HUDEP-2 (cell line): ENCODE data around the gene CCDC85C.
A peak's percentile ranks its signal among the peaks of the same experiment; 100 is the strongest.

Experiments used
- DNase-seq, 76 experiments: peaks; one replicate each; lab custom pipeline; 2025; ENCODE audit not compliant: unreplicated experiment in 76 of 76; lab: John Stamatoyannopoulos, UW

Gene CCDC85C

DNA sequence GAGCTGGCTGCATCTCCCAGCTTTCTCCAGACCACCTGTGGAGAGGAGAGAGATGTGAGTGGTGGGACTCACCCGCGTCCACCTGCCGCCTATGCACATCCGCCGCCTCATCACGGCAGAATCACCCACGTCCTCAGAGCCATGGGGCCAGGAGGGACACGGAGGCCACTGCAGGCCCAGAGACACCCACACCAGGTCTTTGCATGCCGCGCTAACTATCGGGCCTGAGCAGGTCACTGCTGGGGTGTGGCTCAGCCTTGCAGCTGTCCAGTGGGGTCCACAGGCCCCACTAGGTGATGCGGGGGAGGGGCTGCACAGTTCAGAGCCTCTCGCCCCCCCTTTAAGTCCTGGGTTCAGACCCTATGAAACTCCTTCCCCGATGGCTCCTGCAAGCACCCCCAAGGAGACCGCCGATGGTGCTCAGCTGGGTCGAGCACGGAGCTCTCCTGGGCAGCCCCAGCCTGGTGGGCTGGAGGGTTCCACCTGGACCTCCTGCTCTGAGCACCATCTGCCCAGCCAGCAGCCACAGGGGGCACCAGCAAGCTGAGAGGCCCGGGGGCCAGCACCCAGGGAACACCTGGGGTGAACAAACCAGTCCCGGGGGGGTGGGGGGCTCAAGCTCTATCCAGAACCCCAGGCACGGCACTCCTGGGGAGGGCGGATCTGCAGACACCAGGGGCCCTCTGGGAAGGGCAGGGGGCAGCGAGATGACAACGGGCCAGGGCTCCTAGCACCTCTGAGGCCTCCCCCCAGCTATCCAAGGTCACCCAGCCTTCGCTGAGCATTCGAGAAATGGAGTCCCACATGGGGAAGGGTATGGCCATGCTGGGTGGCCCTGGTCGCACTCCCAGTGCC is 88.5 kb downstream of the CCDC85C start:
- DNase-seq: no peak

DNA sequence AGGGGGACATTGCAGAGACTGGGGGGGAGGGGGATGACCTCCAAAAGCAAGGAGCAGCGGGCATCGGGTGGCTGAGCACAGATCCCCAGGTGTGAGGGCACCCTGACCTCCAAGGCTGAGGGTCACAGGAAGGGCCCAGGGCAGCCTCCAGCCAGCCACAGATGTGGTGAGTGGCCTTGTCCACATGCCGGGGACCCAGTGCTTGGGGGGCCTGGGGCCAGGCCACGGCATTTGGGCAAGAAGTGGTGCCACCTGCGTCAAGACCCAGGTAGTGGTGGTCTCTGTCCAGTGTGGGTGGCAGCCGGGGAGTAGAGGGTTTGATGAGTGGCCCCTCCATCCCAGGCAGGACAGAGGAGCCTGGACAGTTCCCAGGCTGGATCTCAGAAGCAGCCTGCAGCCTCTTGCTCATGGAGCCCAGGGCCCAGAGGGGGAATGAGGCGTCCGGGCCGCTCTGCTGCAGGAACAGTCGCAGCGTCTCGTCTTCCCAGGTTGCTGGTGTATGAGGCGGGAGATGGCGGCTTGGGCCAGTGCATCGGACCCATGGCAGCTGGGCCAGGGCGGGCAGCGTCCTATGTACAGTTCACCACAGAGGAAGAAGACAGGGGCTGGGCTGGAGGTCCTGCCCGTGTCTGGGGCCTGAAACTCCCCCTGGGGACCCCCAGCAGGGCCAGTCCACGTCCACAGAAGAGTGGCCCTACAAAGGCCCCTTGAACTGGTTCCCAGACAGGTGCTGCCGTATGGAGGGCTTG is 89.3 kb downstream of the CCDC85C start:
- no peak for DNase-seq

DNA sequence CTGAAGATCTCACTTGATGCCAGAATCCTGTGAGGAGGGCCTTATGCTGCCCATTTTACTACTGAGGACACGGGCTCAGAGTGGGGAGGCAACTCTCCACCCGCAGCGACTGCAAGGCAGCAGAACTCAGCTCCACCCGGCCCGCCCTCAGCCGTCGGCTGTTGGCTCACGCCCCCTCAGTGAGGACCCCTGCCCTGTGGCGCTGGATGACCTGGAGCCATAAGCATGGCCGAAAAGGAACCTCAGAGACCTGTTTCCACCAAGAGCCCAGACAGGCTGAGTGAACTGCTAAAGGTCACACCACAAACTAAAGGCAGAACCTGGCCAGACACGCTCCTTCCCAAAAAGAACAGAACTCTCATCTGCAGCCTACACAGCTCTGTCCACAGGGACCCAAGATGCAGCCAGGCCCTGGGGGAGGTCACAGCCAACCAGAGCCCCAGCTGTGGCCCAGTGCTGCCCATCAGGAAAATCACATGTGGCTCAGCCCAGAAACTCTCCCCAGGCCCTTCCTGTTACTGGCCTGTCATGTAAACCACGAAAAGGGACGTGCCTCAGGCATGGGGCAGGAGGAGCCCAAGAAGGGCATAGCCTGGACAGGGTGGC is 90.0 kb downstream of the CCDC85C start:
- DNase-seq: no peak

DNA sequence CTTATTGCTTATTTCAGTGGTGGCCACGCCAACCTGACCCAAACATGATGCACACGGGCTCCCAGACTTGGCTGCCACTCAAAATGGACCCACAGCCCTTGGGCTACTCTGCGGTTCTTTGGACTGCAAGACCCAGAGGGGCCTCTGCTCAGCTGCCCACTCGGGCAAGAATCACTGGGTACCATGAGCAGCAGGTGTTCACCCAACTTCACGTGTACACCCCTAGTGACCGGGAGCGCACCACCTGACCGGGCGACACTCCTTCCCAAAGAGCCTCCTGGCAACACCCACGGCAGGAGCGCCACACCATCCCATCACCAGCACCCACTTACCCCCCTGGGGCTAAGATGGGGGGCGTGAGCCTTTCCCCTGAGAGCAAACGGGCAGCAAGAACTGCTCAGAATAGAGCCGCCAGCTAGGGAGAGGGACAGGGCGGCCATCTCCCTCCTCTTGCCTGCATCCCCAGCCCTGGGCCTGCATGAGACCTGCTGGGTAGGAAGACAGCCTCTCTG is 90.8 kb downstream of the CCDC85C start:
- no peak for DNase-seq

DNA sequence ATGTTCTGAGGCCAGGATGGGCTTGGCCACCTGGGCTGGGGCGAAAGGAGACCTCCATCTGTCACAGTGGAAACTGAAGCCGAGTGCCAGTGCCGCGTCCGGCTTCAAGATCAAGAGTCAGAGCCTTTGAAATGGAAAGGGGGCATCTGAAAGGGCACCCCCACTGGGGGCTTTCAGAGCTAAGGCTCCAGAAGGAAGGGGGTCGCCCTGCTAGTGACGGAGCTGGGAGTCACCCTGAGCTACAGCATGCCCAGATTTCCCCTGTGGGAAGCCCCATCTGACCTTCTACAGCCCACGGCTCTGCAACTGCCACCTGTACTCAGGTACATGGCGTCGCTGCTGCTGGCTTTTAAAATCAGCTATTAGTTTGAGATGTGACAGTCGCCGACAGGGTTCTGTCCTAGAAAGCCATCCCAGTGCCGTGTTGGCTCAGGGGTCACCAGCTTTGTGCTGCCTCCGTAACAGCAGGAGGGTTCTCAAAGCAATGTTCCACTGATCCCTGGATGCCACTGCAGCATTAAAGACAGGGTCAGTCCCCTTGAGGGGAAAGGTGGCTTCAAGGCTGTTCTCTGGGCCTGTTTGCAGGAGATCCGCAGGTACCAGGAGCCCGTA is 91.3 kb downstream of the CCDC85C start:
- no peak for DNase-seq

DNA sequence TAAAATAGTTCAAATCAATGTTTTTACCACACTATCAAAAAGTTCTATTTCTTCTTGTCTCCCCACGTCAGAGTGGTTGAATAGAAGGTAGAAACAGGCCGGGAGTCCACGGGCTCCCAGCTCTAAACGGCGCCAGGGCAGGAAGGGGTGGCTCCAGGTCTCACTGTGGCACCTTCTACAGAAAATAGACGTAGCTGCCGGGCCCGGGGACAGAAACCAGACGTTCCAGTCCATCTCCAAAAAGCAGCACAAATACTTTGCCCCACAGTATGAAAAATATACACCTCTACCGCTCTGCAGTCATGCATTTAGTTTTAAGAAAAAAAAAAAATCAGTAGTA is 91.9 kb downstream of the CCDC85C start:
- DNase-seq: no peak

DNA sequence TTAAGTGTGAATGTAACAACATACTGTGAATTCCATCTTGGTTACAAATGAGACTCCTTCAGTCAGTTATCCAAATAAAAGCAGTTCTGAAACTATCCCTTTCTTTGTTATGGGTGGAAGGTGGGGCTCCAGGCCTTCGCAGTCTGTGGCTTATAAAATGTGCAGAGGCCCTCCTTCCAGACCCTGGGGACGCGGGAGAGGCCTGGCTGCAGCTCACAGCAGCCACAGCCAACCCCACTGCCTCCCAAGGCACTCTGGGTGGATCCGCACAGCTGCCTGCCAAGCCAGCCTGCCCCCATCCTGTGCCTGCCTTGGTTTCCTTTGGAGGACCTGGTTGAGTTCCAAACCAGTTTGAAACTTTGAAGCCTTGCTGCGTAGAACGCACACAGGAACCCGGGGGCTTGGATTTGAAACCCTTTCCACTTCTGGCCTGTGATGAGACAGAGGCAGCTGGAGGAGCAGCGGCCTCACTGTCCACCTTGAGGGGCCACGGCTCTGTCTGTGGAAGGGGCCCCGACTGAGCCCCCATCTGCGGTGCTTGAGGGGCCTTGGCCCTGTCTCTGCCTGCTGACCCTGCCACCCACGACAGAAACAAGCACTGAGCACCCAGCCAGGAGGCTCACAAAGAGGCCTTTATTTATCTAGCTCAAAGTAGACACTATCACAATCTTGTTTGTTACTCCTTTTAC is 92.4 kb downstream of the CCDC85C start:
- DNase-seq: no peak

DNA sequence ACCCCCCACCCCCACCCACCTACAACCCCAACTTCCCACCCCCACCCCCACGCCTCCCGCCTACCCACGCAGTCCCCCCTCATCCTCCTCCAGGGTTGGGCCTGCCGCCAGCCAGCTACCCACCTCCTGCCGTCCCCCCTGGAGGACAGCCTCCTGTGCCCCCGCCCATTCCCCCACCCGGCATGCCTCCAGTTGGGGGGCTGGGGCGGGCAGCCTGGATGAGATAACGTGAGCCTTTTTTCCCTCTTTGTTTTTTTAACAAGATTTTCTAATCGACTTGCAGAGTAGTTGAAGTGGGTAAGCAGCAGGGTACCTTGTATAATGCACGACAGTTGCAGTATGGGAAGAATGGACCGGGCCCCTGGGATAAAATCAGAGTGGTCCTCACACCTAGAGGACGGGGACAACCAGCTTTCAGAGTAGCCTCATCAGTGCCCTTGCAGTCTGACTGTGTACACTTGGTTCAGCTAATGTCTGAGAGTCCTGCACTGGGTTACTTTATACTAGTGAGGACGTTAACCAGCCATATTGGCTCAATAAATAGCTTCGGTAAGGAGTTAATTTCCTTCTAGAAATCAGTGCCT is 93.4 kb downstream of the CCDC85C start:
- no peak for DNase-seq

DNA sequence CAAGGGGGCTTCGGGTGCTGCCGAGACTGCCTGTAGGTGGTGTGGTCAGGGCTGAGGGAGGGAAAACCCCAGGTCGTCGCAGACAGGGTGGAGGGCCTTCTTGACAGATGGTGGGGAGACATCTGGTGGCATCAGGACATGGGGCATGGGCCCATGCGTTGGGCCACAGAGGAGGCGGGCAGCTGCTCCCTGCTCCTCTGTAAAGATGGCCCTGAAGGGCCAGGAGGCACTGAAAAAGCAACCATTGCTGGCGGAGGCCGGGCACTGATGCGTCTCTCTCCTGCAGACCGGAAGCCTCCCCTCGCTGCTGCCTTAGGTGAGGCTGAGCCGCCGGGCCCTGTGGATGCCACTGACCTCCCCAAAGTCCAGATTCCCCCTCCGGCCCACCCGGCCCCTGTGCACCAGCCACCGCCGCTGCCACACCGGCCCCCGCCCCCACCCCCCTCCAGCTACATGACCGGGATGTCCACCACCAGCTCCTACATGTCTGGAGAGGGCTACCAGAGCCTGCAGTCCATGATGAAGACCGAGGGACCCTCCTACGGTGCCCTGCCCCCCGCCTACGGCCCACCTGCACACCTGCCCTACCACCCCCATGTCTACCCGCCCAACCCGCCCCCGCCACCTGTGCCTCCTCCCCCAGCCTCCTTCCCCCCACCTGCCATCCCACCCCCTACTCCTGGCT is 94.0 kb downstream of the CCDC85C start:
- DNase-seq: no peak

DNA sequence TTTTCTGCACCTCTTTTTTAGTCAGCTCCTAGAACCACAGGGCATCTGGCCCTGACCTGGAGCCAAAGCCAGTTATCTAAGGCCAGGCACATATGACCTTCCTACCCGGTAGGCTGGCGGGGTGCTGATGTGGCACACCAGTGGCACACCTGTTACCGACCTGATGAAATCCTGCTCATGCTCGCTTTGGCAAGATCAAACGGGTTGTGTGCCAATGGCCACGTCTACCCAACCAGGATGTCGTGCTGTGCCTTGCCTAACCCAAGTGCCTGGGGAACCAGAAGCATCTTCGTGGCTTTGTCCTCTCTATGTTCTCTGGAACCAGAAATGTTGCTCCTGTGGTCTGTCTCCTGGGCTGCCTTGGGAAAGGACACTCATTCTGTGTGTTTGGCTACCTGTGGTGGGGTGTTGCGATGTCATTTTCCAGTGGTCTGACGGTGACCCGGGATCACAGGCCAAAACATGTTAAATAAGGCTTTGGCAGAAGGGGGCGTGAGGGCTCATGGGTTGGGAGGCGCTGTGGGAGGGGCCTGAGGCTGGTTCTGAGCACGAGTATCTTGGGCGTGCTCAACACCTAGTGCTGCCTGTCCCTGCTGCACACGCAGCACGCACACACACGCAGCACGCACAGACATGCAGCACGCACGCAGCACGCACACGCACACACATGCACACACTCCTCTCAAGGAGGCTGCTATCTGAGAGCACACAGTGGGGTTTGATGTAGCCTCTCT is 94.9 kb downstream of the CCDC85C start:
- no peak for DNase-seq

DNA sequence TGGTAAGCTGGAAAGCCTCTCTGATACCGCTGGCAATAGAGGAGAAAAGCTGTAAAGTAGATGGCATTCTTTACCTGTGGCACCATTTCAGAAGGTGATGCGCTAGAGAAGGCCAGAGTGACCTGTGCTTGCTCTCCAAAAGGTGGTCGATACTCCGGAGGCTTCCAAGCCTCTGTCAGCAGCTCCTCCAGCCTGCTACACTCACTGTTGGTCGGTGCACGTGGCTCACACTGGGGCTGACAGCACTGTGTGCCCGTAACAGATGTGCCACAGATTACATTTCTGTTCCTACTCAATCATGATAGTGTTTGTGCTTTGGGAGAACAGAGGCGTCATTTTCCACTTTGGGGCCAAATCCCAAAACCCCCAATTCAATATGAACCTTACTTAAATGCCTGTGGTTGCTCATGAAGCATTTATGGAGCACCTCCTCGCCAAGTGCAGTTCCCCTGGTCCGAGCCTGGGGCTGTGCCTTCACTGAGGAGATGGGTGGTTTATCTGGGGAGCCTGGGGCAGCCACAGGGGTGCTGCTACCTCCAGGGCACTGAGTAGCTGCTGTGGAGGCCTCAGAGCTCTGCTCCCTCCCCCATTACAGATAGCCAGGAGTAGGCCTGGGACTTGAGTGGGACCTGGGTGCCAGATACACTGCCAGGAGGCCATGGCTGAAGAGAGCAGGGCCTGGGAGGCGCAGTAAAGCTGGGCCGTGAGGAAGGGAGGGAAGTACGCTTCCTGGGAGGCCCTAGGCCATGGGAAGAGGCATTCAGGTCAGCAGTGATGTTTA is 96.0 kb downstream of the CCDC85C start:
- no peak for DNase-seq

DNA sequence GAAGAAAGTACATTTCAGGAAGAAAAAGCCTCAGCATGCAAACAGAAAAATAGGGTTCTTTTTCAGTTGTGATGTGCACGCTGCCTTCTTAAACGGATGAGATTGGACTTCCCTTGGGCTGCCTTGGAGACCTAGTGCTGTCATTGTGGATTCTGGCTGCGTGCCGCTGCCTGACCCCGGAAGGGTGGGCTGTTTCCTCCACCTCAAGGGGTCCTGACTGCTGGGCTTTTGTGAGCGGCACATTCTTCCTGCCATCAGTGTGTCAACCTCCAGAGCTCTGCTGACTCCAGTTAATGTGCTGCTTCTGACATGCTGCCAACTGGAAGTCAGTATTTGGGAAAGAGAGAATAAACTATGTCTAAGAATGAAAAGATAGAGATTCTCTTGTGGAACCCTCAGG is 97.7 kb downstream of the CCDC85C start:
- DNase-seq: no peak

DNA sequence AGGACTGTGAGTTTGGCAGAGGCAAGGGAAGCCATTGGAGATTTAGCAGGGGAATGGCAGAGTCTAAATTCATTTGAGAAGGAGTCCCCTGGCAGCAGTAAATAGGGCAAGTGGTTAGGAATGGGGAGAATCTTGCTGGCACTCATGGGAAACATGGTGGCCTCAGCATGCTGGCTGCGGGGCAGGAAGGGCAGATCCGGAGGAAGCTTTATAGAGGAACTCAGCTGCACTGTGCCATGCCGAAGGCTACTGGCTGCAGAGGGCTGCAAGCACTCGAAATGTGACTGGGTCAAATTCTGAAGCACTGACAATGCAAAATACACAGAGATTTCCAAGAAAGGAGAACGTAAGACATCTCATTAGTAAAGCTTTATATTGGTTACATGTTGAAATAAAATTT is 98.9 kb downstream of the CCDC85C start:
- no peak for DNase-seq

DNA sequence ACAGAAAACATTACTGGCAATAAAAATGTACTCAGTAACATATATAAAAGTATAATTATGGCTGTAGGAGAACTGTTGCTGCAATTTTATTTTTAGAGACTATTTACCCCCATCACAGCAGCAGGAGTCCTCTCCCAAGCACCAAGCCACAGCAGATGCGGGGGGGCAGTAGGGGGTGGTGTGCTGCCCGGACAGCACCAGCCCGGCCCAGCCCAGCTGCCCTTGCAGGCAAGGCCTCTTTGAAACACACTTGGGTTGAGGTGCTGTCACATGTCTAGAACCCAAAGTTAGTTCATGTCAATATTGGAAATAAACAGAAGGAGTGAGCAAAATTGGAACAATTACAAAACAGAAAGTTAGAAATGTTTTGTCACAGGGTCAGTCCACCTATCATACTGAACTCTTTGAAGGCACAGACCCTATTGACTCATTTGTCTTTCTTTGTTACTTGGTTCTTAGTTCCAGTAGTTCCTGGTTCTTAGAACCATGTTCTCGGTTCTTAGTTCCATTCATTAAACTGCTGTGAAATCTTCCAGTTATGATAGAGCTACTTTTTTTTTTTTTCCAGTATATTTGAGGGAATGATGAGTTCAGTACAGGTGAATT is 100.1 kb downstream of the CCDC85C start:
- DNase-seq: no peak

DNA sequence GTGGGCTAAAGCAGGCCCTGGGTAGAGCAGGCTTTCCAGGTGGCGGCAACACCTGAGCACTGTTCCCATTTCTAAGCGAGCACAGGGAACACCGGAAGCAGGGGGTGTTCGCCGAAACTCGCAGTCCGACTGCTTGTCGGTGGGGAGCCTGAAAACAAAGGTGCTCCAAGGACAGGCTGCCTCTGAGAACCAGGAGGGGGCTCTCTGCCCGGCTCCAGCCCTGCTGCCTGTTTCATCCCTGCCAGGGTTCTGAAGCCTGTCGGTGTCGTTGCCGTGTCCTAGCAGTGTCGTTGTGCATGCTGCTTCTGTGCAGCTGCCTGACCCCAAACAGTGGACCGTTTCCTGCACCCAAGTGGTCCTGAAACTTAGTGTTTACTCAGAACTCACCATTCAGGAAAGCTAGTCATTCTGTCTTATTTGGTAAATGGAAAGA is 101.0 kb downstream of the CCDC85C start:
- no peak for DNase-seq

DNA sequence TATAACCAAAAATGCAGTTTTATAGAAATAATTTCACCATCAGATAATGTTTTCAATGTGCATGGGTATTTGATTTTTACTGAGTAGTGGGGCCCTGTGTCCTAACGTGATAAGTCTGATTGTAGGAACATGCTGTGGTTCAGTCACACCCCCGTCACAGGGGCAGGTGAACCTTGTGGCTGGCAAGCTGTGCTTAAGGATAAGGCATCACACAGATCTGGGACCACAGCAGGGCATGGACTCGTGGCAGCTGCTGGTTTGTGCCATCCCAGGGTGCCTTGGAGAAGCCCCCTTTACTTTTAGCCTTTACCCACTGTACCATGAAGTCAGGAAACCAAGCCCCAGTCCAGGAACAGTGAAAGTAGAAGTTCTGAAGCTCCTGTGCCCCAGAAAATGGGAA is 106.1 kb downstream of the CCDC85C start:
- DNase-seq: peak in 3 of 76 experiments; percentile 4 to 18 (median 11)

DNA sequence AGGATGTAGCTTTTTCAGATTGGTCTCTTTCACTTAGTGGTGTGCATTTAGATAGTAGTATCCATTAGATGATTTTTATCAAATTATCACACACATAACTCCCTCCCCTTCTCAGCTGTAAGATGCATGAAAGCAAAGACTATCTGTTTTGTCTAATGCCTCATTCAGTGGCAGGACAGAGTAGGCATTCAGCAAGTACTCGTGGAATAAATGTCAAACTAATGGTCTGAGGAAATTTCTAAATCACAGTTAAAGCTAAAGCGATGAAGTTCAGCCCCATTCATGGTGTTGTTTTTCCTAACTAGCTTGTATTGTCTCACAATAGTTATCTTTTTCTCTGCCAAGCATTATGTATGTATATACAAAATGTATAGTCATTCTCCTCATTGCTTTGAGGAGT is 106.7 kb downstream of the CCDC85C start:
- no peak for DNase-seq

DNA sequence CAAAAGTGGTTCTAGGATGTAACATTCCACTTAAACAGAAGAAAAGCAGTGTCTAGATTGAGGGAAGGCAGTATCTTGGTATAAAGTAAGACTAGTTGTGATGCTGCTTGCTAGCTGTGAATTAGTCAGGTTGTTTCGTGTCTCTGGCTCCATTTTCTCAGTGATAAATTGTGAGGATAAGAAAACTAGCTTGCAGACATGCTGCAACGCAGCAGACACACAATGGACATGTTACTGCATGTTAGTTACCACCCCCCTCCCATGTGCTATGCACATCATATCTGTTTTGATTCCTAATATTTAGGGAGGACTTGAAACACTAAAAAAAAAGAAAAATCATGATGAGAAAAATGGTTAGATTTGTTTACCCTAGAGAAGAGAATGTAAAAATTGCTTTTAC is 119.9 kb downstream of the CCDC85C start:
- DNase-seq: no peak
